Right lobe of liver (tissue), 6 donors: Measurements from ENCODE around the gene IL12RB1. TPM values are rescaled to one million over a fixed set of nuclear protein-coding genes. Genes with fewer than 3 reads are reported as not detected.

Experiments used
- ATAC-seq, 4 donors: fragments of 200-7000 bp; cut with Tn5 transposase; one replicate each; pipeline ENCODE4 v1.9.1; 2020; ENCODE audit warnings: mild to moderate bottlenecking in 4 of 4, moderate library complexity in 4 of 4
- DNase-seq, 3 donors: peaks; one replicate each; pipeline ENCODE4 v3.0.0-alpha.2; 2020
- H3K27ac ChIP-seq, 3 donors: fragments of 200-600 bp; one replicate each; pipeline ENCODE4 v1.8.0; 2022
- H3K27me3 ChIP-seq, 2 donors: fragments of 200-600 bp; one replicate each; pipeline ENCODE4 v1.8.0; 2022
- H3K36me3 ChIP-seq, 4 donors: fragments of 200-600 bp; sonication (generic) in 1 of 4; one replicate each; pipeline versions ENCODE4 v1.5.1 to v1.8.0; 2017 to 2022; ENCODE audit warnings: control low read depth in 1 of 4
- H3K4me1 ChIP-seq, 4 donors: fragments of 200-600 bp; sonication (generic) in 1 of 4; one replicate each; pipeline versions ENCODE4 v1.5.1 to v1.8.0; 2017 to 2022; ENCODE audit warnings: control low read depth in 1 of 4
- H3K4me3 ChIP-seq, 3 donors: fragments of 200-600 bp; one replicate each; pipeline ENCODE4 v1.8.0; 2022
- H3K9me3 ChIP-seq, 4 donors: fragments of 200-600 bp; sonication (generic) in 1 of 4; one replicate each; pipeline versions ENCODE4 v1.5.1 to v1.8.0; 2017 to 2022; ENCODE audit warnings: control low read depth in 1 of 4
- POLR2A ChIP-seq: fragments of 450-650 bp; IDR thresholded peaks from one replicate; pipeline ENCODE4 v1.6.1; 2017; ENCODE audit warnings: antibody characterized with exemption, mild to moderate bottlenecking
- WGBS: methylation state at CpG from one replicate; pipeline ENCODE4 v1.1.6; 2018; ENCODE audit warnings: low coverage, low lambda C conversion rate; ENCODE audit not compliant: insufficient coverage; ENCODE audit errors: missing lambda C conversion rate; 5-methylcytosine and 5-hydroxymethylcytosine counted together
- intact Hi-C, 2 donors: fragments of 100-400 bp; cut with DNase I; formaldehyde crosslinking; loops; one replicate each; pipeline versions ENCODE4 v1.11.2 to v1.14.1; 2022
- total RNA-seq, 6 experiments: library from RNA; depleted of rRNA in 2 of 6; stranded (reverse); fragments of >200 nt in 2 of 6; fragmentation: NEBNext Ultra II Directional in 3 of 6; extraction: Animal tissue kit (Norgen Biotek cat#: 25700) in 3 of 6; gene quantifications; one replicate each; pipeline versions ENCODE4 v1.1.0 to v1.2.4, GENCODE V29; 2016 to 2023
- TF ChIP-seq, protein P1 (sequence below), 4 donors: fragments of 200-600 bp in 3 of 4; fragments of 450-650 bp in 1 of 4; IDR thresholded peaks; one replicate each; pipeline versions ENCODE4 v1.5.1 to v1.8.0; 2016 to 2022; ENCODE audit warnings: antibody characterized with exemption in 4 of 4, mild to moderate bottlenecking in 2 of 4
- donor health status: DM: no; HTN: yes; CAD: no.
- donor health status: DM: no; HTN: no; CAD: no.
- donor health status: DM: no; HTN: no; CAD: no.
- donor health status: DM: no; HTN: yes; CAD: no.
- donor health status: DM: no; HTN: yes; CAD: no.

Gene IL12RB1
- total RNA-seq, 6 experiments from 2014 or later: 0.25 to 2.0 (median 0.70) TPM

DNA sequence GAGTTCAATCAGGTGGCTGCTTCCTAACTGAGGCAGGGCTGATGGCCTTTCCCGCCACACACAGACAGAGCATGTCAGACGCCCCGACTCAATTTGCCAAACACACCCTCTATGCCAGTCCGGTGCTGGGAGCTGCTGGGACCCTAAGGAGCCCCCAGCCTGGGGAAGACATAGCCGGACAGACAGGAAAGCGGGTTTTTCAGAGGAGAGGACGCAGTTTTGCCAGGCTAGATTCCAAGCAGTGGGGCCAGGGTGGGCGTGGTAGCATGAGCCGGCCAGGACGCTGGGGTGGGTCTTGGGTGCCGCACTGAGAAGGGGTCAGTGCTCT is 30.6 kb upstream of the IL12RB1 start:
- Histone ChIP-seq H3K4me1 (peaks cover 0 to 13% (median 2%) of the 10 kb centered on the region in 4 donors), H3K9me3 (no peaks in the 10 kb centered on the region), H3K27me3 (no peaks in the 10 kb centered on the region), H3K4me3 (peak overlapping the region in 1 of 3 donors; percentile 65), H3K36me3 (no peaks in the 10 kb centered on the region), H3K27ac (no peak overlapping the region)
- no peak for ATAC-seq
- DNase-seq: no peak
- TF ChIP-seq, protein P1, sequence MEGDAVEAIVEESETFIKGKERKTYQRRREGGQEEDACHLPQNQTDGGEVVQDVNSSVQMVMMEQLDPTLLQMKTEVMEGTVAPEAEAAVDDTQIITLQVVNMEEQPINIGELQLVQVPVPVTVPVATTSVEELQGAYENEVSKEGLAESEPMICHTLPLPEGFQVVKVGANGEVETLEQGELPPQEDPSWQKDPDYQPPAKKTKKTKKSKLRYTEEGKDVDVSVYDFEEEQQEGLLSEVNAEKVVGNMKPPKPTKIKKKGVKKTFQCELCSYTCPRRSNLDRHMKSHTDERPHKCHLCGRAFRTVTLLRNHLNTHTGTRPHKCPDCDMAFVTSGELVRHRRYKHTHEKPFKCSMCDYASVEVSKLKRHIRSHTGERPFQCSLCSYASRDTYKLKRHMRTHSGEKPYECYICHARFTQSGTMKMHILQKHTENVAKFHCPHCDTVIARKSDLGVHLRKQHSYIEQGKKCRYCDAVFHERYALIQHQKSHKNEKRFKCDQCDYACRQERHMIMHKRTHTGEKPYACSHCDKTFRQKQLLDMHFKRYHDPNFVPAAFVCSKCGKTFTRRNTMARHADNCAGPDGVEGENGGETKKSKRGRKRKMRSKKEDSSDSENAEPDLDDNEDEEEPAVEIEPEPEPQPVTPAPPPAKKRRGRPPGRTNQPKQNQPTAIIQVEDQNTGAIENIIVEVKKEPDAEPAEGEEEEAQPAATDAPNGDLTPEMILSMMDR (IDR thresholded peaks at IDR 0.05): no peak
- no peak for TF ChIP-seq POLR2A
- 18% methylated on average over 6 of the region's 11 CpGs for WGBS
- intact Hi-C loops: no loop called here

- no peak overlapping the region for H3K27ac ChIP-seq
- H3K9me3 ChIP-seq: no peaks in the 10 kb centered on the region
- H3K36me3 ChIP-seq: no peaks in the 10 kb centered on the region
- no peak overlapping the region for H3K4me3 ChIP-seq
- DNase-seq: no peak
- intact Hi-C loops: loop anchor here (5.0 kb wide), 1 partner anchor 53 kb away; no protein-coding TSS in a partner anchor
- WGBS: 95% methylated on average over 2 of the region's 4 CpGs
- H3K27me3 ChIP-seq: no peaks in the 10 kb centered on the region
- ATAC-seq: no peak
- TF ChIP-seq POLR2A: no peak
- TF ChIP-seq, protein P1 (IDR thresholded peaks at IDR 0.05): no peak
- peaks cover 0 to 22% (median 2%) of the 10 kb centered on the region in 4 donors for H3K4me1 ChIP-seq
Observed at GRCh38 chr19:18114483-18114882, 27.7 kb upstream of the IL12RB1 start.

- TF ChIP-seq, protein P1 (IDR thresholded peaks at IDR 0.05): no peak
- no peak for TF ChIP-seq POLR2A
- Histone ChIP-seq H3K9me3 (no peaks in the 10 kb centered on the region), H3K4me1 (peaks cover 0 to 26% (median 2%) of the 10 kb centered on the region in 4 donors), H3K27me3 (no peaks in the 10 kb centered on the region), H3K27ac (no peak overlapping the region), H3K4me3 (no peak overlapping the region), H3K36me3 (no peaks in the 10 kb centered on the region)
- intact Hi-C loops: loop anchor here (5.0 kb wide), 1 partner anchor 53 kb away; no protein-coding TSS in a partner anchor
- no peak for DNase-seq
- ATAC-seq: no peak
- 96% methylated on average over 3 of the region's 5 CpGs for WGBS
Observed at GRCh38 chr19:18113827-18114226, 27.1 kb upstream of the IL12RB1 start.

- Histone ChIP-seq H3K4me1 (peaks cover 0 to 28% (median 2%) of the 10 kb centered on the region in 4 donors), H3K27me3 (no peaks in the 10 kb centered on the region), H3K9me3 (no peaks in the 10 kb centered on the region), H3K27ac (no peak overlapping the region), H3K4me3 (no peak overlapping the region), H3K36me3 (no peaks in the 10 kb centered on the region)
- ATAC-seq (peak; percentile 53 to 66 (median 60)), DNase-seq (peak; percentile 89)
- WGBS: 29% methylated on average over 9 of the region's 9 CpGs
- no peak for TF ChIP-seq POLR2A
- TF ChIP-seq, protein P1 (IDR thresholded peaks at IDR 0.05): peak; percentile 80 to 95 (median 93)
- intact Hi-C loops: loop anchor here (5.0 kb wide), 1 partner anchor 54 kb away; no protein-coding TSS in a partner anchor
Observed at GRCh38 chr19:18112989-18113478, 26.3 kb upstream of the IL12RB1 start.
